NCI-H1694 treated with DMSO at 0.1 percent for 48 hours (cell line): Measurements from ENCODE around the gene STT3B.

Source experiments
- DNase-seq: peaks from one replicate; lab custom pipeline; 2025; lab: John Stamatoyannopoulos, UW

The STT3B gene

GRCh38 chr3:31552103-31552502 lies 19.4 kb downstream of the STT3B start:
- DNase-seq: no peak

GRCh38 chr3:31553258-31553657 lies 20.5 kb downstream of the STT3B start:
- DNase-seq: no peak

- no peak for DNase-seq
These were observed 22.5 kb downstream of the STT3B start for GRCh38 chr3:31555204-31555603.

GRCh38 chr3:31559872-31560534 lies 27.3 kb downstream of the STT3B start:
- no peak for DNase-seq

GRCh38 chr3:31561891-31562290 lies 29.2 kb downstream of the STT3B start:
- DNase-seq: no peak

- no peak for DNase-seq
These were observed 29.8 kb downstream of the STT3B start for GRCh38 chr3:31562525-31562924.

- no peak for DNase-seq
These were observed 32.6 kb downstream of the STT3B start for GRCh38 chr3:31565288-31565687.

GRCh38 chr3:31567036-31567435 lies 34.3 kb downstream of the STT3B start:
- no peak for DNase-seq

- DNase-seq: no peak
These were observed 35.9 kb downstream of the STT3B start for GRCh38 chr3:31568649-31569048.

- no peak for DNase-seq
These were observed 38.6 kb downstream of the STT3B start for GRCh38 chr3:31571325-31571724.

- DNase-seq: no peak
These were observed 39.7 kb downstream of the STT3B start for GRCh38 chr3:31572236-31573004.

- DNase-seq: no peak
These were observed 40.5 kb downstream of the STT3B start for GRCh38 chr3:31573036-31573779.

- DNase-seq: no peak
These were observed 42.7 kb downstream of the STT3B start for GRCh38 chr3:31575448-31575847.

GRCh38 chr3:31576521-31576920 lies 43.8 kb downstream of the STT3B start:
- no peak for DNase-seq

- no peak for DNase-seq
These were observed 44.5 kb downstream of the STT3B start for GRCh38 chr3:31577232-31577631.

- DNase-seq: no peak
These were observed 47.1 kb downstream of the STT3B start for GRCh38 chr3:31579828-31580227.

- DNase-seq: no peak
These were observed 47.9 kb downstream of the STT3B start for GRCh38 chr3:31580645-31581044.

- DNase-seq: no peak
These were observed 48.9 kb downstream of the STT3B start for GRCh38 chr3:31581660-31582059.

- no peak for DNase-seq
These were observed 56.5 kb downstream of the STT3B start for GRCh38 chr3:31589228-31589627.

GRCh38 chr3:31590650-31591049 lies 57.9 kb downstream of the STT3B start:
- DNase-seq: no peak

- no peak for DNase-seq
These were observed 60.0 kb downstream of the STT3B start for GRCh38 chr3:31592764-31593163.

- no peak for DNase-seq
These were observed 63.5 kb downstream of the STT3B start for GRCh38 chr3:31596176-31596575.

- no peak for DNase-seq
These were observed 67.7 kb downstream of the STT3B start for GRCh38 chr3:31600431-31600830.
